ENCODE measurements around the gene RTN4RL2. TPM values are rescaled to one million over a fixed set of nuclear protein-coding genes. Genes with fewer than 3 reads are reported as not detected.

The RTN4RL2 gene
- total RNA-seq, 1 donor: 0.36 TPM

DNA sequence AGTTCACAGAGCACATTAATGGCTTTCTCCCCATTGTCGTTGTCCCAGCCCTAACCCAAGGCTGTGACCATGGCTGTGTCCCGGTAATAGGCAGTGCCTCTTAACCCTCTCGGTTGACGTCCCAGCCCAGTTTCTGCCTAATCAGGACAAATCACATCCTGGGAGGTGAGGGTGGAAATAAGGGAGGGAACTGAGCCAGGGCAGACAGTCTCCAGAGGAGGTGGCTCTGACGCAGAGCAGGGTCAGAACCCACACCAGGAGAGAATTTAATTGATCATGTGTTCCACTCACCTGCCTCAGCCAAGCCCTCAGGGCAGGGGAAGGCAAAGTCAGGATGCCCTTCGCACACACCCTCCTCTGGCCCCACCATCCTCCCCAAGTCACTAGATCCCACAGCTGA is 38.2 kb downstream of the RTN4RL2 start:
- Histone ChIP-seq H3K79me2 (ENCODE audit: insufficient read depth, low read length) (no peaks in the 10 kb centered on the region), H3K27me3 (ENCODE audit: insufficient read depth, low read length) (no peaks in the 10 kb centered on the region), H4K20me1 (ENCODE audit: insufficient read depth, low read length) (no peaks in the 10 kb centered on the region), H3K4me2 (ENCODE audit: insufficient read depth, low read length) (no peak overlapping the region), H2AFZ (ENCODE audit: low read length) (no peak overlapping the region), H3K4me3 (ENCODE audit: insufficient read depth, low read length) (no peak overlapping the region), H3K36me3 (ENCODE audit: insufficient read depth, low read length) (no peaks in the 10 kb centered on the region), H3K4me1 (ENCODE audit: insufficient read depth, low read length) (peaks cover 9% of the 10 kb centered on the region), H3K9me3 (ENCODE audit: low read depth, low read length) (no peaks in the 10 kb centered on the region), H3K27ac (ENCODE audit: low read depth, low read length) (no peak overlapping the region)
- TF ChIP-seq, protein P1, sequence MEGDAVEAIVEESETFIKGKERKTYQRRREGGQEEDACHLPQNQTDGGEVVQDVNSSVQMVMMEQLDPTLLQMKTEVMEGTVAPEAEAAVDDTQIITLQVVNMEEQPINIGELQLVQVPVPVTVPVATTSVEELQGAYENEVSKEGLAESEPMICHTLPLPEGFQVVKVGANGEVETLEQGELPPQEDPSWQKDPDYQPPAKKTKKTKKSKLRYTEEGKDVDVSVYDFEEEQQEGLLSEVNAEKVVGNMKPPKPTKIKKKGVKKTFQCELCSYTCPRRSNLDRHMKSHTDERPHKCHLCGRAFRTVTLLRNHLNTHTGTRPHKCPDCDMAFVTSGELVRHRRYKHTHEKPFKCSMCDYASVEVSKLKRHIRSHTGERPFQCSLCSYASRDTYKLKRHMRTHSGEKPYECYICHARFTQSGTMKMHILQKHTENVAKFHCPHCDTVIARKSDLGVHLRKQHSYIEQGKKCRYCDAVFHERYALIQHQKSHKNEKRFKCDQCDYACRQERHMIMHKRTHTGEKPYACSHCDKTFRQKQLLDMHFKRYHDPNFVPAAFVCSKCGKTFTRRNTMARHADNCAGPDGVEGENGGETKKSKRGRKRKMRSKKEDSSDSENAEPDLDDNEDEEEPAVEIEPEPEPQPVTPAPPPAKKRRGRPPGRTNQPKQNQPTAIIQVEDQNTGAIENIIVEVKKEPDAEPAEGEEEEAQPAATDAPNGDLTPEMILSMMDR (IDR thresholded peaks at IDR 0.05; ENCODE audit: extremely low read depth, low read depth, low read length): no peak
- DNase-seq (ENCODE audit: insufficient read length, low spot score, missing footprints): peak; percentile 34

DNA sequence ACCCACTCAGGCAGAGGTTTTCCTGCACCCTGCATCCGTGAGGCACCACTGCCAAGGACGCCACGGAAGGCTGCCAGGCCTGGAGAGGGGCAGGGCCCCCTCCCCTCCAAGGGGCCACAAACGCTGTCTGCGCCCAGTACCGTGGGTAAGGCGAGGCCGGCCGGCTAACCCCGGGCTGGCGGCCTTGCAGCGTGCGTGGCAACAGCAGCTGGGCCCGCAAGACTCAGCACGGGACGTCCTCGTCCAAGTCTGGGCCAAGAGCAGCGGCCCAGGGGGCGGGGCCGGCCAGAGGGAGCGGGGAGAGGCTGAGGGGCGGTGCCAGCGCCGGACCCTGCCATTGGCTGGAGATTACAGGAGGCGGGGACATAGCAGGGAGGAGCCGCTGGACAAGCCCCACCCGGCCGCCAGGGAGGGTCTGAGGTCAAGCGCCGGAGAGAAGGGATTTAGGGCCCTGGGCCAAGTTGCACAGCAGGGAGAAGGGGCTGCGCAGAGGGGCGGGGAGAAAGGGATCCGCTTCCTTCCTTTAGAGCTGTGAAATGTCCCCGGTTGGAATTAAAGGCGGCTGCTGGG is 39.2 kb downstream of the RTN4RL2 start:
- Histone ChIP-seq H3K79me2 (ENCODE audit: insufficient read depth, low read length) (no peaks in the 10 kb centered on the region), H3K27me3 (ENCODE audit: insufficient read depth, low read length) (no peaks in the 10 kb centered on the region), H4K20me1 (ENCODE audit: insufficient read depth, low read length) (no peaks in the 10 kb centered on the region), H3K4me1 (ENCODE audit: insufficient read depth, low read length) (peaks cover 9% of the 10 kb centered on the region), H3K4me2 (ENCODE audit: insufficient read depth, low read length) (peak overlapping the region; percentile 93), H2AFZ (ENCODE audit: low read length) (peak overlapping the region; percentile 94), H3K27ac (ENCODE audit: low read depth, low read length) (peak overlapping the region; percentile 61), H3K9me3 (ENCODE audit: low read depth, low read length) (no peaks in the 10 kb centered on the region), H3K36me3 (ENCODE audit: insufficient read depth, low read length) (no peaks in the 10 kb centered on the region), H3K4me3 (ENCODE audit: insufficient read depth, low read length) (peak overlapping the region; percentile 73)
- TF ChIP-seq, protein P1 (IDR thresholded peaks at IDR 0.05; ENCODE audit: extremely low read depth, low read depth, low read length): no peak
- peak; percentile 100 for DNase-seq (ENCODE audit: insufficient read length, low spot score, missing footprints)

DNA sequence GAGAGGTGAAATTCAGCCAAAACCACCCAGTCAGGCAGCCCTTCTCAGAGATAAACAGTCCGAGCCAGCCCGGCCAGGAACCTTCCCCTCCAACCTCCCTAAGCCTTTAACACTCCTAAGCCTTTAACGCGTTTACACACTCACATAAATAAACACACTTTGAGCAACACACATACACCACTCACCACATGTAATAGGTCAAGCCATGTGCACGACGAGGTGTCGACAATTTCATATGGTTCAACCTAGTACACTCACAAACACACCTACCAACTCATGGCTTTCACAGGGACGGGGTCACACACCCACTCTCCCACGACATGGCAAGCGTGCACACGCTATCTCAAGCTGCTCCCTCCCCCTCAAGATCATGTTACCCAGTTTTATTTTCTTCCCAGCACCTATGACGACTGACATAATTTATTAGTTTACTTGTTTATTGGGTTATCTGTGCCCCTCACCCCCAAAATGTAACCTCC is 39.7 kb downstream of the RTN4RL2 start:
- Histone ChIP-seq H3K4me3 (ENCODE audit: insufficient read depth, low read length) (peak overlapping the region; percentile 73), H3K4me1 (ENCODE audit: insufficient read depth, low read length) (peaks cover 9% of the 10 kb centered on the region), H4K20me1 (ENCODE audit: insufficient read depth, low read length) (no peaks in the 10 kb centered on the region), H3K36me3 (ENCODE audit: insufficient read depth, low read length) (no peaks in the 10 kb centered on the region), H3K9me3 (ENCODE audit: low read depth, low read length) (no peaks in the 10 kb centered on the region), H3K27ac (ENCODE audit: low read depth, low read length) (no peak overlapping the region), H3K27me3 (ENCODE audit: insufficient read depth, low read length) (no peaks in the 10 kb centered on the region), H2AFZ (ENCODE audit: low read length) (peak overlapping the region; percentile 94), H3K4me2 (ENCODE audit: insufficient read depth, low read length) (peak overlapping the region; percentile 93), H3K79me2 (ENCODE audit: insufficient read depth, low read length) (no peaks in the 10 kb centered on the region)
- peak; percentile 48 for DNase-seq (ENCODE audit: insufficient read length, low spot score, missing footprints)
- TF ChIP-seq, protein P1 (IDR thresholded peaks at IDR 0.05; ENCODE audit: extremely low read depth, low read depth, low read length): no peak

DNA sequence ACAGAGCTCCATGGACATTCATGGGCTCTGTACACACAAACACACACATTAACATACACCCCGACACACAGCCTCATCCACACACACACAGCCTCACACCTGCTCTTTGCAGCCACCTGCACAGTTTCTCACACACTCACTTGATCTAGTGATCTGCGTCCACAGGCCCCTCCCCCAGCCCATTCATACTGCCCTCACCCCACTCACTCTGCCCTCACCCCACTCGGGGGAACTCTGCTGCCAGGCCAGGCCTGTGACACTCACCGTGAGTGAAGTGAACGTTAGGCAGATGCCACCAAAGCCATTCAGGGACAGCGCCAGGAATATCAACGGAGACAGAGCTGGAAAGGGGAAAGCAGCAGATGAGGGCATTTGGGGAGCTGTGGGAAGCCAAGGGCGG is 40.2 kb downstream of the RTN4RL2 start:
- H3K79me2 ChIP-seq (ENCODE audit: insufficient read depth, low read length): no peaks in the 10 kb centered on the region
- no peaks in the 10 kb centered on the region for H3K36me3 ChIP-seq (ENCODE audit: insufficient read depth, low read length)
- H3K4me1 ChIP-seq (ENCODE audit: insufficient read depth, low read length): peaks cover 9% of the 10 kb centered on the region
- no peaks in the 10 kb centered on the region for H3K9me3 ChIP-seq (ENCODE audit: low read depth, low read length)
- no peak for DNase-seq (ENCODE audit: insufficient read length, low spot score, missing footprints)
- H4K20me1 ChIP-seq (ENCODE audit: insufficient read depth, low read length): no peaks in the 10 kb centered on the region
- H2AFZ ChIP-seq (ENCODE audit: low read length): no peak overlapping the region
- H3K4me3 ChIP-seq (ENCODE audit: insufficient read depth, low read length): no peak overlapping the region
- no peak overlapping the region for H3K4me2 ChIP-seq (ENCODE audit: insufficient read depth, low read length)
- no peaks in the 10 kb centered on the region for H3K27me3 ChIP-seq (ENCODE audit: insufficient read depth, low read length)
- no peak overlapping the region for H3K27ac ChIP-seq (ENCODE audit: low read depth, low read length)
- TF ChIP-seq, protein P1 (IDR thresholded peaks at IDR 0.05; ENCODE audit: extremely low read depth, low read depth, low read length): no peak
